Putamen (tissue), 1 donor: ENCODE results near the gene SNAP47.

Source experiments
- DNase-seq: peaks from one replicate; pipeline ENCODE4 v3.0.0-alpha.2; 2016; ENCODE audit warnings: low spot score

Gene SNAP47

GRCh38 chr1:227749916-227750710 is 14.9 kb downstream of the SNAP47 start:
- no peak for DNase-seq

DNA sequence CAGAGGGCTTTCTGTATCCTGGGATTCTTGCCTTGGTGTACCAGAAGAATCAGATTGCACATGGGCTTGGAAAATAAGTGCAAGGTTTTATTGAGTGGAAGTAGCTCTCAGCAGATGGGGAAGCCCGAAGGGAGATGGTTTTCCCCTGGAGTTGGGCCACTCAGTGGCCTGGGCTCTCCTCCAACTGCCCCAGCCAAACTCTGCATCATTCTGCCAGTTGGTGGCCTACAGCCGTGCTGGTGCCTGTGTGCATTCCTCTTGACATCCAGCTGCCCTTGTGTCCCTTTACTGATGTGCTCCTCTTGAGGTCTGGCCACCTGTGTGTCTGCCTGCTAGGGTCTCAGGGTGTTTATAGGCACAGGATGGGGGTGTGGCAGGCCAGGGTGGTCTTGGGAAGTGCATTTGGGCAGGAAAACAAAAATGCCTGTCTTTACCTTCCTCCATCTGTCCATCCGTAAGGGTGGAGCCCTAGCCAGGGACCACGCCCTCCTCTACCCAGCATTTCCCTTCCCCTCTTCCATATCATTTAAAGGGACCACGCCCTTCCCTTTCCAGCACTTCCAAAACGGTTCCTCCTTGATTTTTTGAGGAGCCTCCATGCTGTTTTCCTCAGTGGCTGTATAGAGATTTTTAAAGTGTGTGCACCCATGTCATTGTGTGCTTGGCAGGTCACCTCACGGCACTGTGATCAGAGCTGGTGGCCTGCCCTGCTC is 18.9 kb downstream of the SNAP47 start:
- DNase-seq: peak; percentile 52

DNA sequence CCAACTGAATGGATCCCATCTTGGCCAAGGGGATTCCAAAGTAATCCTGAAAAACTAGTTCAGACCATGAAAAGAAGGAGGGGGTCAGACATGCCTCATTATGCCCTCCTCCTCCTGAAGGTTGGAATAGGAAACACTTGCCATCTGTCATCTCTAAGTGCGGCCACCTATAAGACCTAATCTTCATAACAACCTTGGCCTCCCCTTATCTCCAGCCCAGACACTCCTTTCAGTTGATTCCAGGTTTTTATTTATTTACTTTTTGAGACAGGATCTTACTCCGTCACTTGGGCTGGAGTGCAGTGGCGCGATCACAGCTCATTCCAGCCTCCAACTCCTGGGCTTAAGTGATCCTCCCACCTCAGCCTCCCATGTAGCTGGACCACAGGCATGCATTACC is 19.7 kb downstream of the SNAP47 start:
- DNase-seq: no peak

- no peak for DNase-seq
Observed at GRCh38 chr1:227756172-227756959, 21.1 kb downstream of the SNAP47 start.

DNA sequence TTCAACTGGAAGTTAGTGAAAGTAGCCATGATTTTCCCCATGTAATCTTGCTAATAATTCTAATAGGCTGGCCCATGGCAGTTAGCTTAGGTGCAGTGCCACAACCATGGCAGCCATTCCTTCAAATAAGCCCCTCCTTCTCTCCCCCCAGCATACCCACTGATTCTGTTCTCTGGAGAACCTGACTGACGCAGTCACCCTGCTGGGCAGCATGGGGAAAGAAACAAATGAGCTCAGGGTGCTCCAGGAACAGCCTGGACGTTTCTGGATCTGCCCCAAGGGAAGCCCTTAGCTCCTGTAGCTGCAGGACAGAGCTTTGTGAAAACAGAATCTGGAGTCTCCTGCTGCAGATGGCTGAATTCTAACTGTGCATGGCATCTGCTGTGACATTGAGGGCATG is 22.5 kb downstream of the SNAP47 start:
- no peak for DNase-seq

- DNase-seq: peak; percentile 85
Observed at GRCh38 chr1:227758366-227758765, 23.1 kb downstream of the SNAP47 start.

- DNase-seq: no peak
Observed at GRCh38 chr1:227759341-227760300, 24.4 kb downstream of the SNAP47 start.

- no peak for DNase-seq
Observed at GRCh38 chr1:227760377-227760776, 25.1 kb downstream of the SNAP47 start.

- DNase-seq: no peak
Observed at GRCh38 chr1:227761621-227762230, 26.5 kb downstream of the SNAP47 start.

DNA sequence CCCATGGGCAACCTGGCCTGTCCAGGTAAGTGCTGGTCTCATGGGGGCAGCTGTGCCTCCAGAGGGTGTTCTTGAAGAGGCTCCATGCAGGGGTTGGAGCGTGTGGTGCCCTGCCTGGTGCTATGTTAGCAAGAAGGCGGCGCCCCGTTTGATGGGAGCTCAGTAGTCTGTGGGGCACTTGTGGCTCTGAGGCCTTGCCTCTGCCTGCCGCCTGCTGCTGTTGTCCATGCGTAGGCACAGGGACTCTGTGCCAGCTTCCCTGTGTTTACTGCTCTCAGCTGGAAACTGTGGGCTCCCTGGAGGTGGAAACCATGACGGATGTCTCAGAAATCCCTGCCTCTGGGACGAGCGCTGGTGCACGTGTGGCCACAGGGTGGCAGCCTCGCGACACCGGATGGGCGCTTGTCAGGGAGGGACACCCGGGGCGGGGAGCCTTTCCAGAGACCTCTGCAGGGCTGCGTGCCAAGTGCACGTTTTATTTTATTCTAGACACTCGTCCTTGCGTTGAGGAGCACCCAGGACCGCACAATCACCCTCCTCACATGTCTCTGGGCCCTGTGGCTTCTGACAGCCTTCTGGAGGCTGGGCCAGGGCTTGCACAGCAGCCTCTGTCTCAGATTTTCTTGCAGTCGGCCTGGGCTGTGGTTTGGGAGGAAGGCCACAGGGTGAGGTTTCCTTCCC is 27.1 kb downstream of the SNAP47 start:
- DNase-seq: peak; percentile 76

- peak; percentile 74 for DNase-seq
Observed at GRCh38 chr1:227763246-227764018, 28.2 kb downstream of the SNAP47 start.

DNA sequence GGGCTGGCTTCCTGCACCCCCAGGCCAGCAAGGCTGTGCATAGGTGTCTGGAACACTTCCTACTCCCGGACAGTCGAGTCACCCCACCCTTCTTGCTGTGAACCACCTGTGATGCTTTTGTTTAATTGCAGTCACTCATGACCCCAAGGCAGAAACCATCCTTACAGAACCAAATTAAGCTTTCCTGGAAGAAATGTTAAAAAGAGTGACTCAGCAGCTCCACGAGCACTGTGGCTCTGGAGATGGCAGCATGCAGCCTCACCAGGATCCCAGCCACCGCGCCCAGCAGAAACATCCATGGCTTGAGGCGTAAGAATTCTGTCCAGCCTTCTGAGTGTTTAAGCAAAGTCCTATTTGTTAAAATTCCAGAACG is 28.8 kb downstream of the SNAP47 start:
- DNase-seq: no peak

- DNase-seq: no peak
Observed at GRCh38 chr1:227765261-227766014, 30.2 kb downstream of the SNAP47 start.

GRCh38 chr1:227766015-227766634 is 30.9 kb downstream of the SNAP47 start:
- DNase-seq: peak; percentile 67

DNA sequence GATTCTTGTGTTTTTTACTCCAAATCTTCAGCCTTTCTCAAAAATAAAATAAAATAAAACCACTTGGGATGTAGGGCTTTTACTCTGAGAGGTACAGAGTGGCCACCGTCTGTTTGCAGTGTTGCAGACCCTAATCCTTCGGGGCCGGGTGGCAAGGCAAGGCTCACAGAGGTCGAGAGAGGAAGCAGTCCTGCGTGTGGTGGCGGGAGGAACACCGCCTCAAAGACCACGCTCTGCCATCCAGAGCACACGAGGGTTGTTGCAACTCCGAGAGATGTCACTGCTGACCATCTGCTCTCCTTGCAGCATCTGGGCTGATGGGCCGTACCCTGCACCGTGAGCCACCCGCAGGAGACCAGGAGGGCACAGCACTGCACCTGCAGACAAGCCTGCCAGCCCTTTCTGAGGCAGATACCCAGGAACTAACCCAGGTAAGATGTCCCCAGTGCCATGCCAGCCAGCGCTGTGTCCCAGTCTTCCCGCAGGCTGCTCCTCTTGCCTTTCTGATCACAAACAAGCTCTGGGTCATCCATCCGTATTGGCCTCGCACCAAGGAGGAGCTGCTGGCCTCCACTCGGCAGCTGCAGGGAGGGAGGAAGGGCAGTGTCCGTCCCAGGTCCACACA is 31.5 kb downstream of the SNAP47 start:
- no peak for DNase-seq

DNA sequence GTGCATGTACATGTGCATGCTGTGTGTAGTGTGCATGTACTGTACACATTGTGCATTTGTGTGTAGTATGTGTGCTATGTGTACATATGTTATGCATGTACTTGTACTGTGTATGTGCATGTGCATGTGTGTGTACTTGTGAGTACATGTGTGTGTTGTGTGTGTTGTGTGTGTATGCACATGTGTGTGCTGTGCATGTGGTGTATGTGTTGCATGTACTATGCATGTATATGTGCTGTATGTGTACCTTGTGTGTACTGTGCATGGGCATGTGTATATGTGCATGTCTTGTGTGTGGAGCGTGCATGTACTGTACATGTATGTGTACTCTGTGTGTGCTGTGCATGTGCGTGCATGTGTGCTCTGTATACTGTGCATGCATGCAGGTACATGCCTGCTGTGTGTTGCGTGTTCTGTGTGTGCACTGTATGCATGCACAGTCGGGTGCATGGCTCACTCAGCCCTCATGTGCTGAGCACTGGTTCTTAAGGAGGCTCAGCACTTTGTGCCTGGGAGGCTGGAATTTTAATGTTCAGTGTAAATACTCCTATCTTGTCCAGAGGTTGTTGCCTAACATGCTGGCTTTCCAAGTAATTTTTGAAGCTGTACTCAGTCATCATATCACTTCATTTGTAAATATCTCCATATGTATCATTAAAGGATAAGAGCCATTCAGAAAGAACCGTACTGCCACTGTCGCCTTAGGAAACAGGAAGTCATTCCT is 32.3 kb downstream of the SNAP47 start:
- no peak for DNase-seq

DNA sequence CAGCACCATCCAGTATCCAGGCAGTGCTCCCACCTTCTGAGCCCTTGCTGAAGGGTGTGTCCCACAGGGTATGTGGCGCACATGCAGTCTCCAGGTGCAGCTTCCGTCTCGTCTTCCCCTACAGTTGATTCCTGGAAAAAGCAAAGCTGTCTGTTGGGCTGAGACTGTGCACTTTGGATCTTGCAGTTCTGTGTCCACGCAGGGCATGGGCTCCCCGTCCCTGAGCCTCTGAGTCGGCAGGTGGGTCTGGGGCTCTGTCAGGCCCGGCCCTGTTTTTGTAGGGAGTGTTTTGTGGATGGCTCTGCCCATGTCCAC is 32.8 kb downstream of the SNAP47 start:
- DNase-seq: no peak

- DNase-seq: no peak
Observed at GRCh38 chr1:227768640-227769039, 33.4 kb downstream of the SNAP47 start.
